Panc1 (cell line): ENCODE data around the gene INPPL1. TPM values are rescaled to one million over a fixed set of nuclear protein-coding genes. Genes with fewer than 3 reads are reported as not detected.
"Not testable (repeated sequence)": the region's sequence is repeated elsewhere in the genome, so short reads cannot be mapped to it uniquely, and the experiment has no call there.

ENCODE experiments used
- ATAC-seq: fragments of 200-7000 bp; cut with Tn5 transposase; 2 replicates; pipeline ENCODE4 v1.9.1; 2020; ENCODE audit warnings: mild to moderate bottlenecking, moderate library complexity
- BruUV-seq: library from RNA; stranded (reverse); fragments of 400-500 nt; replicated peaks from 2 replicates; lab custom pipeline; 2021; lab: Mats Ljungman, UMichigan
- CTCF ChIA-PET: fragments of 300-600 bp; sonication (Branson Sonifier 250); formaldehyde crosslinking; loops from one replicate; lab custom pipeline; 2022; ENCODE audit warnings: antibody characterized with exemption; lab: Charles Lee
- POLR2A ChIA-PET: fragments of 300-600 bp; sonication (Branson Sonifier 250); formaldehyde crosslinking; loops from one replicate; lab custom pipeline; 2022; ENCODE audit warnings: antibody characterized with exemption; lab: Charles Lee
- DNase-seq: peaks from one replicate; pipeline ENCODE4 v3.0.0-alpha.2; 2010; ENCODE audit warnings: low read depth, low spot score
- H3K27ac ChIP-seq: 2 replicates; pipeline ENCODE4 v1.5.1; 2011; ENCODE audit warnings: mild to moderate bottlenecking, low read length, inconsistent platforms
- H3K27me3 ChIP-seq: fragments of 200-500 bp; sonication (Bioruptor generic); 2 replicates; pipeline ENCODE4 v1.6.0; 2014; ENCODE audit warnings: low read length, inconsistent platforms; ENCODE audit not compliant: control insufficient read depth, insufficient read depth
- H3K36me3 ChIP-seq: fragments of 200-500 bp; sonication (Bioruptor generic); 2 replicates; pipeline ENCODE4 v1.5.1; 2014; ENCODE audit warnings: inconsistent platforms, mild to moderate bottlenecking, low read length, moderate library complexity; ENCODE audit not compliant: control insufficient read depth, insufficient read depth
- H3K4me1 ChIP-seq: 2 replicates; pipeline ENCODE4 v1.5.1; 2011; ENCODE audit warnings: inconsistent platforms, mild to moderate bottlenecking, low read length, moderate library complexity; ENCODE audit not compliant: control insufficient read depth, insufficient read depth
- H3K4me3 ChIP-seq, 2 experiments: 2 replicates each; pipeline ENCODE4 v1.5.1; 2011 to 2012; ENCODE audit warnings: low read depth in 2 of 2, low read length in 2 of 2, mild to moderate bottlenecking in 2 of 2, inconsistent platforms in 1 of 2, moderate library complexity in 1 of 2
- H3K9me3 ChIP-seq: fragments of 200-500 bp; sonication (Bioruptor generic); 2 replicates; pipeline ENCODE4 v1.5.1; 2014; ENCODE audit warnings: low read depth, mild to moderate bottlenecking, inconsistent platforms, low read length, moderate library complexity; ENCODE audit not compliant: control insufficient read depth, insufficient read depth
- POLR2AphosphoS5 ChIP-seq: IDR thresholded peaks from 2 replicates; pipeline ENCODE4 v1.6.1; 2012; ENCODE audit warnings: mild to moderate bottlenecking, low read depth, low read length, moderate library complexity
- SIN3A ChIP-seq: IDR thresholded peaks from 2 replicates; pipeline ENCODE4 v1.6.1; 2012; ENCODE audit warnings: low read depth, mild to moderate bottlenecking, low read length, moderate library complexity, borderline replicate concordance; ENCODE audit not compliant: insufficient read depth
- TCF7L2 ChIP-seq: IDR thresholded peaks from 2 replicates; pipeline ENCODE4 v1.6.1; 2011; ENCODE audit warnings: mild to moderate bottlenecking, low read depth, low read length, inconsistent platforms
- in situ Hi-C: cut with HindIII; loops from 2 replicates; pipeline ENCODE4 v1.10.0; 2016; ENCODE audit warnings: low sequenced_read_pairs, low pct_unique_long_range_greater_than_20kb
- intact Hi-C: fragments of 100-400 bp; cut with micrococcal nuclease; formaldehyde crosslinking; loops from one replicate; pipeline ENCODE4 v1.10.0; 2022; ENCODE audit not compliant: unreplicated experiment
- total RNA-seq: library from RNA; stranded (reverse); gene quantifications from one replicate; pipeline ENCODE4 v1.2.1, GENCODE V29; 2021; ENCODE audit not compliant: unreplicated experiment
- TF ChIP-seq, protein P1 (sequence below): fragments of 450-650 bp; IDR thresholded peaks from 2 replicates; pipeline ENCODE4 v1.5.1; 2017; ENCODE audit warnings: mild to moderate bottlenecking
- TF ChIP-seq, protein P2 (sequence below), 2 experiments: IDR thresholded peaks; 2 replicates each; pipeline ENCODE4 v1.6.1; 2011 to 2012; ENCODE audit warnings: low read depth in 2 of 2, control low read depth in 1 of 2, low read length in 1 of 2, mild to moderate bottlenecking in 1 of 2, moderate library complexity in 1 of 2; ENCODE audit not compliant: insufficient read depth in 1 of 2

Gene INPPL1
- total RNA-seq, 1 experiment from 2014 or later, result 298 TPM

DNA sequence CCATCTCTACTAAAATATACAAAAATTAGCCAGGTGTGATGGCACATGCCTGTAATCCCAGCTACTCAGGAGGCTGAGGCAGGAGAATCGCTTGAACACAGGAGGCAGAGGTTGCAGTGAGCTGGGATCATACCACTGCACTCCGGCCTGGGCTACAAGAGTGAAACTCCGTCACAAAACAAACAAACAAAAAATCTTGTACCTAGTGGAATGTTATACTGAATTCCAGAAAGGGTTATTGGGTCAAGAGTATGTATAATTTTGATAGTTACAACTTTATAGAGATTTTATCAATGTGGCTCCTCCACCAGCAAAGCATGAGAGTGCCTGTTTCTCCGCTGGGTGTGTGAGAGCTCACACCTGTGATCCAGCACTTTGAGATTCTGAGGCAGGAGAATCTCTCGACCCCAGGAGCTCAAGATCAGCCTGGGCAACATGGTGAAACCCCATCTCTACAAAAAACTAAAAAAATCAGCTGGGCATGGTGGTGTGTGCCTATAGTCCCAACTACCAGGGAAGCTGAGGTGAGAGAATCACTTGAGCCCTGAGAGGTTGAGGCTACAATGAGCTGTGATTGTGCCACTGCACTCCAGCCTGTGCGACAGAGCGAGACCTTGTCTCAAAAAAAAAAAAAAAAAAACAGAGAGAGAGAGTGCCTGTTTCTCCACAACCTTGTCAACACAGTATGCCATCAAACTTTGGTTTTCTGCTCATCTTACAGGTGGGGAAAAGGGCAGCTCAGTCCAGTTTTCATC, 45.3 kb upstream of the INPPL1 start:
- no peaks in the 10 kb centered on the region for H3K9me3 ChIP-seq
- H3K4me3 ChIP-seq, result no peak overlapping the region
- H3K4me1 ChIP-seq, result no peaks in the 10 kb centered on the region
- TF ChIP-seq, protein P1, sequence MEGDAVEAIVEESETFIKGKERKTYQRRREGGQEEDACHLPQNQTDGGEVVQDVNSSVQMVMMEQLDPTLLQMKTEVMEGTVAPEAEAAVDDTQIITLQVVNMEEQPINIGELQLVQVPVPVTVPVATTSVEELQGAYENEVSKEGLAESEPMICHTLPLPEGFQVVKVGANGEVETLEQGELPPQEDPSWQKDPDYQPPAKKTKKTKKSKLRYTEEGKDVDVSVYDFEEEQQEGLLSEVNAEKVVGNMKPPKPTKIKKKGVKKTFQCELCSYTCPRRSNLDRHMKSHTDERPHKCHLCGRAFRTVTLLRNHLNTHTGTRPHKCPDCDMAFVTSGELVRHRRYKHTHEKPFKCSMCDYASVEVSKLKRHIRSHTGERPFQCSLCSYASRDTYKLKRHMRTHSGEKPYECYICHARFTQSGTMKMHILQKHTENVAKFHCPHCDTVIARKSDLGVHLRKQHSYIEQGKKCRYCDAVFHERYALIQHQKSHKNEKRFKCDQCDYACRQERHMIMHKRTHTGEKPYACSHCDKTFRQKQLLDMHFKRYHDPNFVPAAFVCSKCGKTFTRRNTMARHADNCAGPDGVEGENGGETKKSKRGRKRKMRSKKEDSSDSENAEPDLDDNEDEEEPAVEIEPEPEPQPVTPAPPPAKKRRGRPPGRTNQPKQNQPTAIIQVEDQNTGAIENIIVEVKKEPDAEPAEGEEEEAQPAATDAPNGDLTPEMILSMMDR, result no peak
- TF ChIP-seq TCF7L2, result no peak
- TF ChIP-seq POLR2AphosphoS5, result no peak
- DNase-seq, result no peak
- ChIA-PET CTCF (interaction anchor here (0.5 to 1.0 kb wide), 4 partner anchors 12 to 154 kb away, joined by 4 to 5 read pairs (median 4); no protein-coding TSS in a partner anchor), POLR2A (no interaction called here)
- H3K27ac ChIP-seq, result no peak overlapping the region
- no TSS peak for BruUV-seq
- no peak for ATAC-seq
- intact Hi-C loops (no loop called here), in situ Hi-C loops (no loop called here)
- no peaks in the 10 kb centered on the region for H3K27me3 ChIP-seq
- H3K36me3 ChIP-seq, result no peaks in the 10 kb centered on the region

DNA sequence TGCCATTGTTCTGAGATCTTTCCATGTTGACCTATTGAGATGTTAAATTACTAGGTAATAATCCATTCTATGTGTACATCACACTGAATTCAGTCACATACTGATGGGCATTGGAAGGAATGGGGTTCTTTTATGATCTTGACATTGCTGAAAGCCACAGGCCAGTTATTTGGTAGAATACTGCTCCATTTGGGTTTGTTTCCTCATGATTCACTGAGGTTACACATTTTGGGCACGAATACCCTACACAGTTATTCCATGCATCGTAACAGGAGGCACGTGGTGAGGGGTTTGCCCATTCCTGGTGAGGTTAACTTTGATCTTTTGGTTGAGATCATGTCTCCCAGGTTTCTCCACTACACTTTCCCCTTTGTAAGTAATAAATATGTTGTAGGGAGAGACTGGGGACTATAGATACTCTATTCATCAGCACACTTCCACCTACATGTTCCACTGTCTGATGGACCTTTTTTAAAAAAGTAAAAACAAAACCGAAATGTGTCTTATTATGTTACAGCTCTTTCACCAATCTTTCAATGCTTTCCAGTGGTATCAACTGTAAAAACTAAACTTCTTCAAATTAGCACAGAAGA, 44.7 kb upstream of the INPPL1 start:
- ChIA-PET POLR2A (no interaction called here), CTCF (interaction anchor here (0.8 kb wide), 1 partner anchor 11 kb away, joined by 4 read pairs; no protein-coding TSS in a partner anchor)
- Histone ChIP-seq H3K9me3 (no peaks in the 10 kb centered on the region), H3K27ac (no peak overlapping the region), H3K27me3 (no peaks in the 10 kb centered on the region), H3K4me3 (no peak overlapping the region), H3K4me1 (no peaks in the 10 kb centered on the region), H3K36me3 (no peaks in the 10 kb centered on the region)
- intact Hi-C loops, result no loop called here
- in situ Hi-C loops, result no loop called here
- no peak for DNase-seq
- TF ChIP-seq SIN3A, result no peak
- TF ChIP-seq POLR2AphosphoS5, result no peak
- TF ChIP-seq, protein P1, result no peak
- TF ChIP-seq, protein P2, sequence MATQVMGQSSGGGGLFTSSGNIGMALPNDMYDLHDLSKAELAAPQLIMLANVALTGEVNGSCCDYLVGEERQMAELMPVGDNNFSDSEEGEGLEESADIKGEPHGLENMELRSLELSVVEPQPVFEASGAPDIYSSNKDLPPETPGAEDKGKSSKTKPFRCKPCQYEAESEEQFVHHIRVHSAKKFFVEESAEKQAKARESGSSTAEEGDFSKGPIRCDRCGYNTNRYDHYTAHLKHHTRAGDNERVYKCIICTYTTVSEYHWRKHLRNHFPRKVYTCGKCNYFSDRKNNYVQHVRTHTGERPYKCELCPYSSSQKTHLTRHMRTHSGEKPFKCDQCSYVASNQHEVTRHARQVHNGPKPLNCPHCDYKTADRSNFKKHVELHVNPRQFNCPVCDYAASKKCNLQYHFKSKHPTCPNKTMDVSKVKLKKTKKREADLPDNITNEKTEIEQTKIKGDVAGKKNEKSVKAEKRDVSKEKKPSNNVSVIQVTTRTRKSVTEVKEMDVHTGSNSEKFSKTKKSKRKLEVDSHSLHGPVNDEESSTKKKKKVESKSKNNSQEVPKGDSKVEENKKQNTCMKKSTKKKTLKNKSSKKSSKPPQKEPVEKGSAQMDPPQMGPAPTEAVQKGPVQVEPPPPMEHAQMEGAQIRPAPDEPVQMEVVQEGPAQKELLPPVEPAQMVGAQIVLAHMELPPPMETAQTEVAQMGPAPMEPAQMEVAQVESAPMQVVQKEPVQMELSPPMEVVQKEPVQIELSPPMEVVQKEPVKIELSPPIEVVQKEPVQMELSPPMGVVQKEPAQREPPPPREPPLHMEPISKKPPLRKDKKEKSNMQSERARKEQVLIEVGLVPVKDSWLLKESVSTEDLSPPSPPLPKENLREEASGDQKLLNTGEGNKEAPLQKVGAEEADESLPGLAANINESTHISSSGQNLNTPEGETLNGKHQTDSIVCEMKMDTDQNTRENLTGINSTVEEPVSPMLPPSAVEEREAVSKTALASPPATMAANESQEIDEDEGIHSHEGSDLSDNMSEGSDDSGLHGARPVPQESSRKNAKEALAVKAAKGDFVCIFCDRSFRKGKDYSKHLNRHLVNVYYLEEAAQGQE (IDR thresholded peaks at IDR 0.05; ENCODE audit: insufficient read depth in 1 of 2, low read depth in 2 of 2, low read length in 1 of 2), result no peak
- TF ChIP-seq TCF7L2, result no peak
- BruUV-seq, result no TSS peak
- ATAC-seq, result no peak

DNA sequence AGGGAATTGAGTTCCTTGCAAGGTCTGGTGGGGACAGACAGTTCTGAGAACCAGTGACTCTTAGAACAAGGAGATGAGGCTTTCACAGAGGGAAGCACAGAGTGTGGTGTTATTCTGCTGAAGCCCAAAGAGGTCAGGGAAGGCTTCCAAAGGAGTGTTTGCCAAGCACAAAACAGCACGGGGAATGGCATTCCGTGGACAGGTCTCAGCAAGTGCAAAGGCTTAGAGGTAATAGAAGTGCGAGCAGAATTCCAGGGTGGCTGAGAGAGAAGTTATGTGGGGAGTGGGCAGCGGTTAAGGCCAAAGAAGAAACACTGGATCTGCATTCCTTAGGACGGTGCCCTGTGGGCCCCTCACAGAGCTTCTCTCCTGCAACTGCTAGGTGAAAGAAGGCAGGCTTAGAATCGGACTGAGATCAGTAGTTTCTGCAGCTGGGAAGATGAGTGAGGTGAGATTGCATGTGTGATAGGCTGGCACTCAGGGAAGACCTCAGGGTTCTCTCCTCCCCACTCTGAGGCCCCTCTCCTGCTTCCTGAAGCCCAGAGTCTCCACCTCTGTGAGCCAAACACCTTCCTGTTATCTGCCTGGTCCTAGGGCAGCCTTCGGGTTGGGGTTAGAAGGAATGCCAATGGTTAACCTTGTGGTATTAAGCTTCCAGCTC, 43.5 kb upstream of the INPPL1 start:
- H3K27ac ChIP-seq, DNase-seq, in situ Hi-C loops, H3K36me3 ChIP-seq, BruUV-seq, H3K4me3 ChIP-seq, H3K9me3 ChIP-seq, H3K4me1 ChIP-seq, H3K27me3 ChIP-seq, POLR2A ChIA-PET, intact Hi-C loops: not testable (repeated sequence)
- CTCF ChIA-PET, result interaction anchor here (0.6 kb wide), 1 partner anchor 137 kb away, joined by 6 read pairs; no protein-coding TSS in a partner anchor
- ATAC-seq, result peak; percentile 7

DNA sequence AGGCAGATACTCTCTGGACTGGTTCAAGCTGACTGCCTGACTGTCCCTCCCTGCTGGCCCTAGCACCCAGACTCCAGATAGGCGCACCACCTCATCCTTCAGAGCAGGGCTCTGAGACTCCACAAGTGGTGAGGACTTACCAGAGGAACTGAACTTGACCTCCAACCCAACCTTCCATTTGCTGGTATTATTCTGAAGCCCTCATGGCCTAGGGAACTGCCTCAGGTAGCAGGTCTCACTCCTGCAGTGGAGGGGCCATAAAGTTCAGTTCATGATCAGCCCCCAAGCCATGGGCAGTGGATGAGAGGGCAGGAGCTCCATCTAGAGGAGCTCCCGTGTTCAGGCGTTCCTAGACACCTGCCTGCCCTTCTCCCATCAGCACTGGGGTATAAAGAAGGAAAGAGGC, 43.0 kb upstream of the INPPL1 start:
- H3K27ac ChIP-seq, result not testable (repeated sequence)

More for the DNA sequence above, 43.0 kb upstream of the INPPL1 start:
- peak; percentile 54 for ATAC-seq
- DNase-seq, H3K27me3 ChIP-seq, H3K4me1 ChIP-seq, H3K9me3 ChIP-seq, intact Hi-C loops, H3K36me3 ChIP-seq, BruUV-seq, POLR2A ChIA-PET, H3K4me3 ChIP-seq, in situ Hi-C loops: not testable (repeated sequence)
- CTCF ChIA-PET, result interaction anchor here (0.6 to 2.2 kb wide), 4 partner anchors 37 to 156 kb away, joined by 3 to 15 read pairs (median 4); no protein-coding TSS in a partner anchor
